Measurements from ENCODE around the gene SAYSD1. TPM values are rescaled to one million over a fixed set of nuclear protein-coding genes. Genes with fewer than 3 reads are reported as not detected.

The SAYSD1 gene
- total and polyA plus RNA-seq, 2 experiments from 2014 or later: 8.2 to 10.0 TPM

DNA sequence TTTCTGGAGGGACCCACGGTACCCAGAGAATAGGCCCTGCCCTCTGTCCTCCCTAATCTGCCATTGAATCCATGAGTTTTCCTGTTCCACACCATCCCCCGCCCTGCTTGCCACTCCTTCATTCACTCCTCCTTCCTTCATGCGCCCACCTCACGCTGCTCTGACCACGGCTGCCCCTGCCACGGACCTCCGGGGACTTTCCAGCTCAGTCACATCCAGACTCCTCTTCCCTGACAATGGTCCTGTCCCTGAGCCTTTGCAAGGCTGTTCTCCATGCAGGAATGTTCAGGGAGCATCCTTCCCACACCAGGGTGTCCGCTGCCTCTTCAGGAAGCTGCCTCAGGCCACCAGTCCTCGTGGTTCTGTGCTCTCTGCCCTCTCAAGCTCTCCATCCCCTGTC, 40.5 kb downstream of the SAYSD1 start:
- H4K20me1 ChIP-seq (replicated peaks; ENCODE audit: insufficient read depth): no peaks in the 10 kb centered on the region
- ATAC-seq: peak; percentile 54
- Mint-ChIP-seq H3K4me1 (peaks cover 15% of the 10 kb centered on the region), H3K36me3 (ENCODE audit: low read depth) (no peaks in the 10 kb centered on the region; the same call in 2 of the 3 replicates), H3K4me3 (no peak overlapping the region), H3K9me3 (no peaks in the 10 kb centered on the region), H3K27me3 (ENCODE audit: insufficient read depth, low read depth, poor library complexity) (peaks cover 17% of the 10 kb centered on the region), H3K27ac (no peak overlapping the region)
- peak; percentile 25 for DNase-seq (ENCODE audit: low spot score)
- H3K4me2 ChIP-seq: no peak overlapping the region
- H2AFZ ChIP-seq: no peak overlapping the region
- H3F3A ChIP-seq (replicated peaks; ENCODE audit: low read depth): no peaks in the 10 kb centered on the region
- no peaks in the 10 kb centered on the region for H3K79me2 ChIP-seq (replicated peaks; ENCODE audit: insufficient read depth)
- TF ChIP-seq ZNF114 (CRISPR knock-in tag; IDR thresholded peaks at IDR 0.05) (no peak), ZNF331 (CRISPR knock-in tag; IDR thresholded peaks at IDR 0.05; ENCODE audit: low read depth) (no peak), EZH2phosphoT487 (IDR thresholded peaks at IDR 0.05; ENCODE audit: unreplicated experiment) (no peak), CREB1 (CRISPR knock-in tag; IDR thresholded peaks at IDR 0.05; ENCODE audit: low read depth) (no peak), NANOG (IDR thresholded peaks at IDR 0.05; ENCODE audit: borderline replicate concordance) (no peak), POLR2AphosphoS5 (IDR thresholded peaks at IDR 0.05; ENCODE audit: low read depth) (no peak), STAT1 (IDR thresholded peaks at IDR 0.05; ENCODE audit: unreplicated experiment) (no peak)
- TF ChIP-seq, protein P1, sequence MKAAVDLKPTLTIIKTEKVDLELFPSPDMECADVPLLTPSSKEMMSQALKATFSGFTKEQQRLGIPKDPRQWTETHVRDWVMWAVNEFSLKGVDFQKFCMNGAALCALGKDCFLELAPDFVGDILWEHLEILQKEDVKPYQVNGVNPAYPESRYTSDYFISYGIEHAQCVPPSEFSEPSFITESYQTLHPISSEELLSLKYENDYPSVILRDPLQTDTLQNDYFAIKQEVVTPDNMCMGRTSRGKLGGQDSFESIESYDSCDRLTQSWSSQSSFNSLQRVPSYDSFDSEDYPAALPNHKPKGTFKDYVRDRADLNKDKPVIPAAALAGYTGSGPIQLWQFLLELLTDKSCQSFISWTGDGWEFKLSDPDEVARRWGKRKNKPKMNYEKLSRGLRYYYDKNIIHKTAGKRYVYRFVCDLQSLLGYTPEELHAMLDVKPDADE (IDR thresholded peaks at IDR 0.05): no peak
- TF ChIP-seq, protein P2, sequence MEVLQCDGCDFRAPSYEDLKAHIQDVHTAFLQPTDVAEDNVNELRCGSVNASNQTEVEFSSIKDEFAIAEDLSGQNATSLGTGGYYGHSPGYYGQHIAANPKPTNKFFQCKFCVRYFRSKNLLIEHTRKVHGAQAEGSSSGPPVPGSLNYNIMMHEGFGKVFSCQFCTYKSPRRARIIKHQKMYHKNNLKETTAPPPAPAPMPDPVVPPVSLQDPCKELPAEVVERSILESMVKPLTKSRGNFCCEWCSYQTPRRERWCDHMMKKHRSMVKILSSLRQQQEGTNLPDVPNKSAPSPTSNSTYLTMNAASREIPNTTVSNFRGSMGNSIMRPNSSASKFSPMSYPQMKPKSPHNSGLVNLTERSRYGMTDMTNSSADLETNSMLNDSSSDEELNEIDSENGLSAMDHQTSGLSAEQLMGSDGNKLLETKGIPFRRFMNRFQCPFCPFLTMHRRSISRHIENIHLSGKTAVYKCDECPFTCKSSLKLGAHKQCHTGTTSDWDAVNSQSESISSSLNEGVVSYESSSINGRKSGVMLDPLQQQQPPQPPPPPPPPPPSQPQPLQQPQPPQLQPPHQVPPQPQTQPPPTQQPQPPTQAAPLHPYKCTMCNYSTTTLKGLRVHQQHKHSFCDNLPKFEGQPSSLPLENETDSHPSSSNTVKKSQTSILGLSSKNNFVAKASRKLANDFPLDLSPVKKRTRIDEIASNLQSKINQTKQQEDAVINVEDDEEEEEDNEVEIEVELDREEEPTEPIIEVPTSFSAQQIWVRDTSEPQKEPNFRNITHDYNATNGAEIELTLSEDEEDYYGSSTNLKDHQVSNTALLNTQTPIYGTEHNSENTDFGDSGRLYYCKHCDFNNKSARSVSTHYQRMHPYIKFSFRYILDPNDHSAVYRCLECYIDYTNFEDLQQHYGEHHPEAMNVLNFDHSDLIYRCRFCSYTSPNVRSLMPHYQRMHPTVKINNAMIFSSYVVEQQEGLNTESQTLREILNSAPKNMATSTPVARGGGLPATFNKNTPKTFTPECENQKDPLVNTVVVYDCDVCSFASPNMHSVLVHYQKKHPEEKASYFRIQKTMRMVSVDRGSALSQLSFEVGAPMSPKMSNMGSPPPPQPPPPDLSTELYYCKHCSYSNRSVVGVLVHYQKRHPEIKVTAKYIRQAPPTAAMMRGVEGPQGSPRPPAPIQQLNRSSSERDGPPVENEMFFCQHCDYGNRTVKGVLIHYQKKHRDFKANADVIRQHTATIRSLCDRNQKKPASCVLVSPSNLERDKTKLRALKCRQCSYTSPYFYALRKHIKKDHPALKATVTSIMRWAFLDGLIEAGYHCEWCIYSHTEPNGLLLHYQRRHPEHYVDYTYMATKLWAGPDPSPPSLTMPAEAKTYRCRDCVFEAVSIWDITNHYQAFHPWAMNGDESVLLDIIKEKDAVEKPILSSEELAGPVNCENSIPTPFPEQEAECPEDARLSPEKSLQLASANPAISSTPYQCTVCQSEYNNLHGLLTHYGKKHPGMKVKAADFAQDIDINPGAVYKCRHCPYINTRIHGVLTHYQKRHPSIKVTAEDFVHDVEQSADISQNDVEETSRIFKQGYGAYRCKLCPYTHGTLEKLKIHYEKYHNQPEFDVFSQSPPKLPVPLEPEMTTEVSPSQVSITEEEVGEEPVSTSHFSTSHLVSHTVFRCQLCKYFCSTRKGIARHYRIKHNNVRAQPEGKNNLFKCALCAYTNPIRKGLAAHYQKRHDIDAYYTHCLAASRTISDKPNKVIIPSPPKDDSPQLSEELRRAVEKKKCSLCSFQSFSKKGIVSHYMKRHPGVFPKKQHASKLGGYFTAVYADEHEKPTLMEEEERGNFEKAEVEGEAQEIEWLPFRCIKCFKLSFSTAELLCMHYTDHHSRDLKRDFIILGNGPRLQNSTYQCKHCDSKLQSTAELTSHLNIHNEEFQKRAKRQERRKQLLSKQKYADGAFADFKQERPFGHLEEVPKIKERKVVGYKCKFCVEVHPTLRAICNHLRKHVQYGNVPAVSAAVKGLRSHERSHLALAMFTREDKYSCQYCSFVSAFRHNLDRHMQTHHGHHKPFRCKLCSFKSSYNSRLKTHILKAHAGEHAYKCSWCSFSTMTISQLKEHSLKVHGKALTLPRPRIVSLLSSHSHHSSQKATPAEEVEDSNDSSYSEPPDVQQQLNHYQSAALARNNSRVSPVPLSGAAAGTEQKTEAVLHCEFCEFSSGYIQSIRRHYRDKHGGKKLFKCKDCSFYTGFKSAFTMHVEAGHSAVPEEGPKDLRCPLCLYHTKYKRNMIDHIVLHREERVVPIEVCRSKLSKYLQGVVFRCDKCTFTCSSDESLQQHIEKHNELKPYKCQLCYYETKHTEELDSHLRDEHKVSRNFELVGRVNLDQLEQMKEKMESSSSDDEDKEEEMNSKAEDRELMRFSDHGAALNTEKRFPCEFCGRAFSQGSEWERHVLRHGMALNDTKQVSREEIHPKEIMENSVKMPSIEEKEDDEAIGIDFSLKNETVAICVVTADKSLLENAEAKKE (CRISPR knock-in tag; IDR thresholded peaks at IDR 0.05): no peak
- TF ChIP-seq, protein P3, sequence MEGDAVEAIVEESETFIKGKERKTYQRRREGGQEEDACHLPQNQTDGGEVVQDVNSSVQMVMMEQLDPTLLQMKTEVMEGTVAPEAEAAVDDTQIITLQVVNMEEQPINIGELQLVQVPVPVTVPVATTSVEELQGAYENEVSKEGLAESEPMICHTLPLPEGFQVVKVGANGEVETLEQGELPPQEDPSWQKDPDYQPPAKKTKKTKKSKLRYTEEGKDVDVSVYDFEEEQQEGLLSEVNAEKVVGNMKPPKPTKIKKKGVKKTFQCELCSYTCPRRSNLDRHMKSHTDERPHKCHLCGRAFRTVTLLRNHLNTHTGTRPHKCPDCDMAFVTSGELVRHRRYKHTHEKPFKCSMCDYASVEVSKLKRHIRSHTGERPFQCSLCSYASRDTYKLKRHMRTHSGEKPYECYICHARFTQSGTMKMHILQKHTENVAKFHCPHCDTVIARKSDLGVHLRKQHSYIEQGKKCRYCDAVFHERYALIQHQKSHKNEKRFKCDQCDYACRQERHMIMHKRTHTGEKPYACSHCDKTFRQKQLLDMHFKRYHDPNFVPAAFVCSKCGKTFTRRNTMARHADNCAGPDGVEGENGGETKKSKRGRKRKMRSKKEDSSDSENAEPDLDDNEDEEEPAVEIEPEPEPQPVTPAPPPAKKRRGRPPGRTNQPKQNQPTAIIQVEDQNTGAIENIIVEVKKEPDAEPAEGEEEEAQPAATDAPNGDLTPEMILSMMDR (conservative IDR thresholded peaks at IDR 0.05; ENCODE audit: low read depth in 2 of 2): no peak
- TF ChIP-seq, protein P4, sequence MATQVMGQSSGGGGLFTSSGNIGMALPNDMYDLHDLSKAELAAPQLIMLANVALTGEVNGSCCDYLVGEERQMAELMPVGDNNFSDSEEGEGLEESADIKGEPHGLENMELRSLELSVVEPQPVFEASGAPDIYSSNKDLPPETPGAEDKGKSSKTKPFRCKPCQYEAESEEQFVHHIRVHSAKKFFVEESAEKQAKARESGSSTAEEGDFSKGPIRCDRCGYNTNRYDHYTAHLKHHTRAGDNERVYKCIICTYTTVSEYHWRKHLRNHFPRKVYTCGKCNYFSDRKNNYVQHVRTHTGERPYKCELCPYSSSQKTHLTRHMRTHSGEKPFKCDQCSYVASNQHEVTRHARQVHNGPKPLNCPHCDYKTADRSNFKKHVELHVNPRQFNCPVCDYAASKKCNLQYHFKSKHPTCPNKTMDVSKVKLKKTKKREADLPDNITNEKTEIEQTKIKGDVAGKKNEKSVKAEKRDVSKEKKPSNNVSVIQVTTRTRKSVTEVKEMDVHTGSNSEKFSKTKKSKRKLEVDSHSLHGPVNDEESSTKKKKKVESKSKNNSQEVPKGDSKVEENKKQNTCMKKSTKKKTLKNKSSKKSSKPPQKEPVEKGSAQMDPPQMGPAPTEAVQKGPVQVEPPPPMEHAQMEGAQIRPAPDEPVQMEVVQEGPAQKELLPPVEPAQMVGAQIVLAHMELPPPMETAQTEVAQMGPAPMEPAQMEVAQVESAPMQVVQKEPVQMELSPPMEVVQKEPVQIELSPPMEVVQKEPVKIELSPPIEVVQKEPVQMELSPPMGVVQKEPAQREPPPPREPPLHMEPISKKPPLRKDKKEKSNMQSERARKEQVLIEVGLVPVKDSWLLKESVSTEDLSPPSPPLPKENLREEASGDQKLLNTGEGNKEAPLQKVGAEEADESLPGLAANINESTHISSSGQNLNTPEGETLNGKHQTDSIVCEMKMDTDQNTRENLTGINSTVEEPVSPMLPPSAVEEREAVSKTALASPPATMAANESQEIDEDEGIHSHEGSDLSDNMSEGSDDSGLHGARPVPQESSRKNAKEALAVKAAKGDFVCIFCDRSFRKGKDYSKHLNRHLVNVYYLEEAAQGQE (IDR thresholded peaks at IDR 0.05; ENCODE audit: unreplicated experiment): no peak
- no peaks in the 10 kb centered on the region for H3K27me3 ChIP-seq (ENCODE audit: insufficient read depth)
- no peak overlapping the region for H3K4me3 ChIP-seq
- H3K4me1 ChIP-seq (ENCODE audit: insufficient read depth): peaks cover 7% of the 10 kb centered on the region
- no peak overlapping the region for H3K27ac ChIP-seq (ENCODE audit: low read depth)
- no peaks in the 10 kb centered on the region for H3K9me2 ChIP-seq (ENCODE audit: insufficient read depth)
- no peaks in the 10 kb centered on the region; the same call in 1 of the 2 replicates for H3K36me3 ChIP-seq (ENCODE audit: insufficient read depth)
